Left ventricle myocardium superior (tissue), 1 donor: ENCODE results near the gene CSF2RB. TPM values are rescaled to one million over a fixed set of nuclear protein-coding genes. Genes with fewer than 3 reads are reported as not detected.

Source experiments
- ATAC-seq: fragments of 200-7000 bp; cut with Tn5 transposase; one replicate; pipeline ENCODE4 v1.9.1; 2020; ENCODE audit warnings: mild to moderate bottlenecking, moderate library complexity
- DNase-seq: peaks from one replicate; pipeline ENCODE4 v3.0.0-alpha.2; 2020
- intact Hi-C: fragments of 100-400 bp; cut with micrococcal nuclease; formaldehyde crosslinking; loops from one replicate; pipeline ENCODE4 v1.11.0; 2022
- total RNA-seq: library from RNA; stranded (reverse); fragmentation: NEBNext Ultra II Directional; extraction: Animal tissue kit (Norgen Biotek cat#: 25700); gene quantifications from one replicate; pipeline ENCODE4 v1.2.1, GENCODE V29; 2021
- donor health status: DM: no; HTN: yes; CAD: no; lungs with severe emphysema.

Gene CSF2RB
- total RNA-seq, 1 donor from 2014 or later = 3.2 TPM

DNA sequence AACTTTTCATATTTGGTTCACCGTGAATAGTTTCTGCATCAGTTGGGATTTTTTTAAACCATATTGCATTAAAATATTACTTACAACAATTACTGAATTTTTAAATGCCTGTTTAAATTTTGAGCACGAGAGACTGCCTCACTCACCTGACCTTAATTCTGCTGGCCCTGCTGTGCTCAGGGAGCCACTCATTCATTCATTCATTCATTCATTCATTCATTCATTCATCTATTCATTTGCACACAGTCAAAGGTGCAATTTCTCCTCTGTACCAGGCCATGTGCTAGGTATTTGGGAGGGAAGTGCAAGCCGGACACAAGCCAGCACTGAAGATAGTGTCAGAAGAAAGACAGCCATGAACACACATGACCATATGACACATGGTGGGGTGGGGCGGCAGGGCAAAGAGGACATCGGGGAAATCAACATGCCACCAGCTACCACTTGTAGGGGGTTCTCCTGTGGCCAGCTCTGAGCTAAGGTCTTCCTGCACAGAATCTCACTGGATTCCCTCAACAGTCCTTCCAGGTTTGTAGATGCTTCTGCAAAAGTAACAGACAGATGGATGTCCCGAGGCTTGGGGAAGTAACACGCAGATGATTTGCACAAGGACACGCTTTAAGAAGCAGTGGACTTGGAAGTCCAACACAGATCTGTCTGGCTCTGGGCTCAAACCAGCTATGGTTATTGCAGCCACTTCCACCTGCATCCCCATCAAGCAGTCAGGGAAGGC lies 568 bp upstream of the CSF2RB start:
- DNase-seq (no peak), ATAC-seq (peak; percentile 45)
- intact Hi-C loops = no loop called here

GRCh38 chr22:36914390-36914752 lies 943 bp downstream of the CSF2RB start:
- DNase-seq (no peak), ATAC-seq (no peak)
- intact Hi-C loops = no loop called here

DNA sequence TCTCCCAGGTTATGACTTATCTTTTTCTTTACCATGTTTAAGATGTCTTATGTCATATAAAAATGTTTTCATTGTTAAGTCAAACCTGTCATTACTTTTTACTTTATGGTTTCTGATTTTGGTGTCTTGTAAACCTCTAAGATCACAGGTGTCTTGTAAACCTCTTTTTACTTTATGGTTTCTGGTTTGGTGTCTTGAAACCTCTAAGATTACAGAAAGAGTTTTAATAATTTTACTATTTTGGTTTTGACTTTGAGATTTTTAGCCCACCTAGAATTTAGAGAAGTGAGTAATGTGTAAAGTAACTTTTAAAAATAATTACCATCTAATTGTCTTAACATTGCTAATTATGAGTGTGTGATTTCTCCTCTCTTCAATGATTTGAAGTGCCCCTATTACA lies 2.6 kb downstream of the CSF2RB start:
- ATAC-seq (no peak), DNase-seq (no peak)
- intact Hi-C loops = no loop called here

DNA sequence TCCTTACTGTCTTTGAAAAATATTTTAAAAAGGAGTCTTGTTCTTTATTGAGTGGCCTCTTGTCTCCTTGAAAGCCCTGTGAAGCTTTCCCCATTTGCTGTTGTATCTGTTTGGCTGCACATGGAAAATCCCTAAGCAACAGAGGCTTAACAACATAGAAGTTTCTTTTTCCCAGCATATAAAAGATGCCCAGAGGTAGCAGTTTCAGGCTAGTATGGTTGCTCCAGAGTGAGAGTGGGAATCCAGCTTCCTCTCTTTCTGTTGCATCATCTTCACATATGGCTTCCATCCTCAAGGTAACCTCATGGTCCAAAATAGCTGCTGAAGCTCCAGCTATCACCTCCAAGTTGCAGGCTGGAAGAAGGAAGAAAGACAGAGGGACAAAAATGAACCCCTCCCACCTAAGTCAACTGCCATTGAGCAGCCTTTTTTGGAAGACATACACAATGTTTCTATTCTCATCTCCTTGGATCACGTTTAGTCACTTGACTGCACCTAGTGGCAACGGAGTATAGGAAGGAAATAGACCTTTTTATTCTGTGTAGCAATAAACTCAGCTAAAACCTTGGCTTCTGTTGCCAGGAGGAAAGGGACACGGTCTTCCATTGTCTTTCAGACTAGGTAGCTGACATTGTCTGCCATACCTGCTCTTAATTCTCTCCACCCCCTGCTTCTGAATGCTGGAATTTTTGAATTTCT lies 5.3 kb downstream of the CSF2RB start:
- no peak for ATAC-seq
- intact Hi-C loops = no loop called here
- DNase-seq = no peak

DNA sequence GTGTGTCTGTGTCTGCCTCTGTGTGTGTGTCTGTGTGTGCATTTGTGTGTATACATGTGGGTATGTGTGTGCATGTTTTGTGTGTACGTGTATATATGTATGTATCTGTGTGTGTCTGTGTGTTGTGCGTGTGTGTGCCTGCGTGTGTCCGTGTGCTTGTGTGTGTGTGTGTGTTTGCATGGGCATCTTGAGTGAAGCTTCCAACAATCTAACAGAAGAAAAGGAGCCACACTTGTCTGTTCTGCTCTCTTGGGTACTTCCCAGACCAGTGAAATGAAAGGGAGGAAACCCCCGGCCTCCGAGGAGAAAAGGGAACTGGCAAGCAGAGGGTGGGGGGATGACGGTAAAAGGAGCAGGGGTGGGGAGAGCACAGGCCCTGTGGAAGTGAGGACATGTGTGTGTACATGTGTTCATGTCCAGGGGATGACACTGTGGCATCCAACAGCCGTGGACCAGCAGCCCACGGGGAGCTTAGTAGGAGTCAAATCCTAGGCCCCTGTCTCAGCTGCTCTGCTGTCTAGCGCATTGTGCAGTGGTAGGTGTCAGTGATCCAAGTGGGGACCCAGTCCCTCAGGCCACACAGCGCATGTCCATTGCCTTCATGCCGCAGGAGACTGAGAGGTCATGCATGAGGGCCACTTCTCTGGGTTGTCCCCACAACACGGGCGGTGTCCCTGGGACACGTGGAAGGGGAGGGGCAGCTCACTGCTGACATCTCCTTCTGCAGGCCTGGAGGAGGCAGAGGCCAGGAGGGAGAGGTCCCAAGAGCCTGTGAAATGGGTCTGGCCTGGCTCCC lies 8.1 kb downstream of the CSF2RB start:
- intact Hi-C loops = no loop called here
- ATAC-seq (peak; percentile 60), DNase-seq (no peak)

- no peak for DNase-seq
- no peak for ATAC-seq
- intact Hi-C loops = no loop called here
Measured at GRCh38 chr22:36922105-36922608, 8.7 kb downstream of the CSF2RB start.

GRCh38 chr22:36922711-36923110 lies 9.3 kb downstream of the CSF2RB start:
- intact Hi-C loops = no loop called here
- no peak for DNase-seq
- ATAC-seq = no peak

GRCh38 chr22:36923131-36923788 lies 9.8 kb downstream of the CSF2RB start:
- intact Hi-C loops = no loop called here
- no peak for DNase-seq
- ATAC-seq = no peak

- intact Hi-C loops = no loop called here
- ATAC-seq (no peak), DNase-seq (no peak)
Measured at GRCh38 chr22:36924151-36924698, 10.8 kb downstream of the CSF2RB start.

DNA sequence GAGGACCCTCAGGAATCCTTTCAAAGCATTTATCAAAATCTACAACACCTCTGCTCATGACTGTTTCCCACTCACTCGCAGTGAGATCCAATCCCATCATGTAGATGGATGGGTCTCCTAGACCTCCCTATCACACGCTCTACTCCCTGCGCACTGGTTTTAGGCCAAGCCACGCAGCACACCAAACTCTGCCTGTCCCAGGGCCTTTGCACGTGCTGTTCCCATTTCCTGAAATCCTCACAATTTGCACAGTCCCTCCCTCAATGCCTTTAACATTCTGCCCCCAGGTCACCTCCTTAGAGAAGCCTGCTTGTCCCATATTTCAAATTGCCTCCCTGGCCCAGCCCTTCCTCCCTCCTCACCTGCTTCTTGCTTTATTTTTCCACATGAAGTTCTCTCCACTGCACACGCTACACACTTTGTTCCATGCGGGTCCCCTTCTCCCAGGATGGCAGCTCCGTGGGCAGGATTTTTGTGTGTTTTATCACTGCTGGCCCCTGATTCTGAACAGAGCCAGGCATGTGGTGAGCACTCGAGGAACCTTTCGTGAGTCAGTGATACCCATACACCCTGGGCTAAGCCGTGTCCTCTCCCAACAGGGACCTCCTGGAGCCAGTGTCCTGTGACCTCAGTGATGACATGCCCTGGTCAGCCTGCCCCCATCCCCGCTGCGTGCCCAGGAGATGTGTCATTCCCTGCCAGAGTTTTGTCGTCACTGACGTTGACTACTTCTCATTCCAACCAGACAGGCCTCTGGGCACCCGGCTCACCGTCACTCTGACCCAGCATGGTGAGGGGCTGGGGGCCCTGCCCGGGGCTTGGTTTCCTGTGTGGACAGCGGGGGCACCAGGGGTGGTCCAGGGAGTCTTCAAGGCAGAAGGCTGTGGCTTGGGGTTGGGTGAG lies 12.2 kb downstream of the CSF2RB start:
- ATAC-seq (no peak), DNase-seq (no peak)
- intact Hi-C loops = no loop called here

DNA sequence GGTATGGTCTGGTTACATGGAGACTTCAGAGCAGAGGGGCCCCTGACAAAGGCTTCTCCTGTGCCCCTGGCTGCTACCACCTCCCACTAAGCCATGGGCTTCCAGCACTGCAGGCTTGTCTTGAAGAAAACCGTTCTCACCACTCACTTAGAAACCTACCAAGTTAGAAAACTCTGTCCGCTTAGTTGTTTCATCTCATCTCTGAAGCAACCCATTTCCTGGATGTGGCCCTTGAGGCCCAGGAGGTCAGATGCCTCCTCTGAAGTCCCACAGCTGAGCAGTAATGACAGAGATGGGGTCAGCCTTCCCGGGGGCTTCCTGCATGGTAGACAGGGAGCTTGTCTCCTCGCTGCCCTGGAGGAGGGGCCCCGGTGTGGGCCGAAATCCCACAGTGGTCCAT lies 12.9 kb downstream of the CSF2RB start:
- no peak for ATAC-seq
- intact Hi-C loops = no loop called here
- no peak for DNase-seq

DNA sequence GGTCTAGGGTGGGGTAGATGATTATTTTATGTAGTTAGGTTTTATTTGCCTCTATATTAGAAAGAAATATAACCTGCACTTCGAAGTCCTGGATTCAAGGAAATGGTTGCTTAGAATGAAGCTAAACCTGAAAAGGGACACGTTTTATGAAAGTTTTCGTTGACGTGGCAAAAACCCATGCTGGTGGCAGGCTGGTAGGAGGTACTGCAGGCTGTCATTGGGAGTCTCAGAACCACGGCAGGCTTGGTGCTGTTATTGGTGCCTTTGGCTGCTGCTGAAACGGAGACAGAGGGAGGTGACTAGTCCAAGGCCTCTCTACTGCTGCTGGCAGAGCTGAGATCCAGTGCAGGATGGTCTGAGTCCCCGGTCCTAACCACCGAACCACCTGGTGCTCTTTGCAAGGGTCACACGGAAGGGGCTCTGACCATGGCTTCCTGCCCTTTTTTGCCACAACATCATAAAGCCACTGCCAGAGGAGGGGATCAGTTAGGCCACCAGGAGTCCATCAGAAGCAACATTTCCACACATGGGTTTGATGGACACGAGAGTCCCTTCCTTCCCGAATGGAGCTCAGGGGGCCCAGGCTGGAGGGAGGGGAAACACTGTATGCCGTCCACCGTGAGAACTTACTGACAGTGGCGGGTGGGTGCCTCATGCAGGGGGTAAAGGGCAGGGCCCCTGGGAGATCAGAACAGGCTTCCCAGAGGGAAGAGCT lies 13.4 kb downstream of the CSF2RB start:
- intact Hi-C loops = no loop called here
- no peak for DNase-seq
- ATAC-seq = no peak

DNA sequence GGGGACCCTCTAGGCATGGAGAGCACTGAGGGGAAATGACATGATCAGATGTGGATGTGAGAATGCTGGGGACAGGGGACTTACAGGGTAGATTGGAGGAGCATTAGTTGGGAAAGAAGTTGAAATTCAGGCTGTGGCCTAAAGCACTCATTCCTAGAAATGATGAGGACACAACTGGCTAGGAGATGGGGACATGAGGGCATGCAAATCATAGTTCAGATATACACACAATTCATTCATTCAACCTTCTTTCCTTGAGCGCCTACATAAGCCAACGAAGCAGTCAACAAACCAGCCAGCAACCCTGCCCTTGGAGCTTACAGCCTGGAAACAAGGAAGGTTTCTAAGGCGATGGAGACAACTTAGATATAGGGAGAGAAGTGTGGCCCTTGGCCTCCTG lies 14.2 kb downstream of the CSF2RB start:
- no peak for DNase-seq
- ATAC-seq = no peak
- intact Hi-C loops = no loop called here

DNA sequence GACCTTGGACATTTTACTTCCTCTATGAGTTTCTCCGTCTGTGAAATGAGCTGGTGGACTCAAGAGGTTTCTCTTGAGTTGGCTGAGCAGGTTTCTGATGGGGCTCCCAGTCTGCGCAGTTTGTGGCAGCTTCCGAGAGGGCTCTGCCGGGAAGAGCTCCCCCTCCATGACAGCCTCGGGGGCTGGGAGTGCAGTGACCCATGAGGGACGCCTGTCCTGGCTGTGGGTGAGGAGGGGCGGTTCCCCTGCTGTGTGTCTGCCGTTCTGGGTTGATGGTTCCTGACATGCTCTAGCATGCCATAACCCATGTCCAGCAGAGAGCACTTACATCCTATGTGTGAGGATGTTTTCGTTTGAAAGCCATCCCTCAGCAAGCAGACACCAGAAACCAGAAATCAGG lies 14.8 kb downstream of the CSF2RB start:
- ATAC-seq (no peak), DNase-seq (no peak)
- intact Hi-C loops = no loop called here

DNA sequence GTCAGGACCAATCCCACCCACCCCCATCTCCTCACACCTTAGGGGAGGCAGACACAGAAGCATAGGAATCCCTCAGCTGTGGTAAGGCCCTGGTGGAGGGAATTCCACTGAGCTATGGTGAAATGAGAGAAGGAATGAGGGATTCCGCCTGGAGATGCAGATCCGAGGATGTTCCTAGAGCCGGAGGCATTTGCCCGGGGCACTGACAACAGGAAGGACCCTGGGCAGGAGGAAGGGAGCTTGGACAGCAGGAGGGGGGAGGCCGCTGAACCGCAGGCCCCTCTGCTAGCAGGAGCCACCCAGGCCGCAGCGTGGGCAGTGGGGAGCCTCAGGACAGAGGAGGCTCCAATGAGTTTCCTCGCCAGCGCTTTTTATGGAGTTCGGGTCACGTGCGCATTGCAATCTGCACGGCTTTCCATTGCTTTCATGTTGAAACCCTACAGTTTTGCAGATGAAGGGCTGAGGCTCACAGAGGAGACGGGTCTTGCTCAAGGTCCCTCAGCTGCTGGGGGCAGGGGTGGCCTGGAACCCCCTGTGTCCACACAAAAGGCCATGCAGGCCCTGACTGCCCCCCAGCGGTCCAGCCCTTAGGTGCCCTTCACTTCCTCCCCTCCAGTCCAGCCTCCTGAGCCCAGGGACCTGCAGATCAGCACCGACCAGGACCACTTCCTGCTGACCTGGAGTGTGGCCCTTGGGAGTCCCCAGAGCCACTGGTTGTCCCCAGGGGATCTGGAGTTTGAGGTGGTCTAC lies 15.5 kb downstream of the CSF2RB start:
- intact Hi-C loops = no loop called here
- ATAC-seq = no peak
- DNase-seq = no peak

GRCh38 chr22:36929621-36930020 lies 16.2 kb downstream of the CSF2RB start:
- ATAC-seq = no peak
- no peak for DNase-seq
- intact Hi-C loops = no loop called here
